ENCODE data around the gene MUTYH.
"Not testable (repeated sequence)": the region's sequence is repeated elsewhere in the genome, so short reads cannot be mapped to it uniquely, and the experiment has no call there.

Gene MUTYH

GRCh38 chr1:45370575-45370974 lies 30.3 kb upstream of the MUTYH start:
- ATAC-seq (replicated peaks; ENCODE audit: extremely low read depth, poor library complexity, severe bottlenecking): no peak
- Mint-ChIP-seq H3K27ac (ENCODE audit: low read depth) (no peak overlapping the region), H3K4me1 (no peaks in the 10 kb centered on the region), H3K9me3 (no peaks in the 10 kb centered on the region), H3K36me3 (ENCODE audit: insufficient read depth) (no peaks in the 10 kb centered on the region), H3K4me3 (no peak overlapping the region), H3K27me3 (no peaks in the 10 kb centered on the region)
- no peak for DNase-seq (ENCODE audit: low spot score in 2 of 2)

- no peak for ATAC-seq (replicated peaks; ENCODE audit: extremely low read depth, poor library complexity, severe bottlenecking)
- Mint-ChIP-seq H3K4me3 (no peak overlapping the region), H3K36me3 (ENCODE audit: insufficient read depth) (no peaks in the 10 kb centered on the region), H3K9me3 (no peaks in the 10 kb centered on the region), H3K27me3 (no peaks in the 10 kb centered on the region), H3K27ac (ENCODE audit: low read depth) (no peak overlapping the region), H3K4me1 (no peaks in the 10 kb centered on the region)
- no peak for DNase-seq (ENCODE audit: low spot score in 2 of 2)
These were observed 24.8 kb upstream of the MUTYH start for GRCh38 chr1:45365051-45365450.

- Mint-ChIP-seq H3K36me3 (ENCODE audit: insufficient read depth) (no peaks in the 10 kb centered on the region), H3K4me3 (no peak overlapping the region), H3K4me1 (no peaks in the 10 kb centered on the region), H3K27me3 (no peaks in the 10 kb centered on the region), H3K27ac (ENCODE audit: low read depth) (no peak overlapping the region), H3K9me3 (no peaks in the 10 kb centered on the region)
- ATAC-seq (replicated peaks; ENCODE audit: extremely low read depth, poor library complexity, severe bottlenecking) (no peak), DNase-seq (ENCODE audit: low spot score in 2 of 2) (no peak)
These were observed 24.1 kb upstream of the MUTYH start for GRCh38 chr1:45364294-45364693.

- H3K27ac Mint-ChIP-seq (ENCODE audit: low read depth); H3K4me1 Mint-ChIP-seq; ATAC-seq (replicated peaks; ENCODE audit: extremely low read depth, poor library complexity, severe bottlenecking); DNase-seq (ENCODE audit: low spot score in 2 of 2); H3K36me3 Mint-ChIP-seq (ENCODE audit: insufficient read depth); H3K9me3 Mint-ChIP-seq; H3K27me3 Mint-ChIP-seq; H3K4me3 Mint-ChIP-seq: not testable (repeated sequence)
These were observed 20.7 kb upstream of the MUTYH start for GRCh38 chr1:45360981-45361380.

- Mint-ChIP-seq H3K36me3 (ENCODE audit: insufficient read depth) (no peaks in the 10 kb centered on the region), H3K4me1 (no peaks in the 10 kb centered on the region), H3K27ac (ENCODE audit: low read depth) (no peak overlapping the region), H3K27me3 (no peaks in the 10 kb centered on the region), H3K4me3 (no peak overlapping the region), H3K9me3 (no peaks in the 10 kb centered on the region)
- no peak for DNase-seq (ENCODE audit: low spot score in 2 of 2)
- no peak for ATAC-seq (replicated peaks; ENCODE audit: extremely low read depth, poor library complexity, severe bottlenecking)
These were observed 19.8 kb upstream of the MUTYH start for GRCh38 chr1:45359882-45360513.

DNA sequence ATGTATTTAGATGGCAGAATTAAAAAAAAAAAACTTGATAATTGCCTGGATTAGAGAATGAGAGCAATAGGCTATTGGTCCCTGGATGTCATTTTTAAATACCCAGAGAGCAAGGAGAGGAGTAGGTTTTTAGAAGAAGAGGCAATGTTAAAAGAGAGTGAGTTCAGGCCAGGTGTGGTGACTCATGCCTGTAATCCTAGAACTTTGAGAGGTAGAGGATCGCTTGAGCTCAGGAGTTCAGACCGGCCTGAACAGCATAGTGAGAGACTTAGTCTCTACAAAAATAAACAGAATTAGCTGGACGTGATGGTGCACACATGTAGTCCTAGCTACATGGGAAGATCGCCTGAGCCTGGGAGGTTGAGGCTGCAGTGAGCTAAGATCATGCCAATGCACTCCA lies 15.9 kb upstream of the MUTYH start:
- ATAC-seq (replicated peaks; ENCODE audit: extremely low read depth, poor library complexity, severe bottlenecking) (no peak), DNase-seq (ENCODE audit: low spot score in 2 of 2) (no peak)
- Mint-ChIP-seq H3K36me3 (ENCODE audit: insufficient read depth) (no peaks in the 10 kb centered on the region), H3K27me3 (no peaks in the 10 kb centered on the region), H3K4me3 (no peak overlapping the region), H3K27ac (ENCODE audit: low read depth) (no peak overlapping the region), H3K9me3 (no peaks in the 10 kb centered on the region), H3K4me1 (no peaks in the 10 kb centered on the region)

DNA sequence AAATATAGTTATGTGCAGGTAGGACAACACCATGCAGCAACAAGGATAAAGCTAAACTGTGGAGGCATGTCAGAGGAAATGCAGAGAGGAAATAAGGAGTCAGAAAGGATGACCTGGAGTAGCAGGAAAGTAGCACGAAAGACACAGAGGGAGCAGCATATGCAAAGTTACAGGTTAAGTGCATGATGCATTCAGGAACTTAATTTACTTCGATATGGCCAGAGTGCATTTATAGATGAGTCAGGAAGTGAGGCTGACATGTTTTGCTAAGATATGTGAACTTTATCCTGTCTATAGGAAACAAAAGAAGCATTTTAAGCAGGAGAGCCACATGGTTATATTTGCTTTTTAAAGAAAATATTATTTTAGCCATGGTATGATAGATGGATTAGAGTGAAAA lies 15.4 kb upstream of the MUTYH start:
- Mint-ChIP-seq H3K36me3 (ENCODE audit: insufficient read depth) (no peaks in the 10 kb centered on the region), H3K27me3 (no peaks in the 10 kb centered on the region), H3K9me3 (no peaks in the 10 kb centered on the region), H3K4me3 (no peak overlapping the region), H3K27ac (ENCODE audit: low read depth) (no peak overlapping the region), H3K4me1 (no peaks in the 10 kb centered on the region)
- no peak for ATAC-seq (replicated peaks; ENCODE audit: extremely low read depth, poor library complexity, severe bottlenecking)
- no peak for DNase-seq (ENCODE audit: low spot score in 2 of 2)

- no peak overlapping the region for H3K27ac Mint-ChIP-seq (ENCODE audit: low read depth)
- no peaks in the 10 kb centered on the region for H3K36me3 Mint-ChIP-seq (ENCODE audit: insufficient read depth)
- no peak for ATAC-seq (replicated peaks; ENCODE audit: extremely low read depth, poor library complexity, severe bottlenecking)
- no peaks in the 10 kb centered on the region for H3K4me1 Mint-ChIP-seq
- no peak overlapping the region for H3K4me3 Mint-ChIP-seq
- no peaks in the 10 kb centered on the region for H3K27me3 Mint-ChIP-seq
- DNase-seq (ENCODE audit: low spot score in 2 of 2): no peak
- no peaks in the 10 kb centered on the region for H3K9me3 Mint-ChIP-seq
These were observed 14.6 kb upstream of the MUTYH start for GRCh38 chr1:45354838-45355237.

DNA sequence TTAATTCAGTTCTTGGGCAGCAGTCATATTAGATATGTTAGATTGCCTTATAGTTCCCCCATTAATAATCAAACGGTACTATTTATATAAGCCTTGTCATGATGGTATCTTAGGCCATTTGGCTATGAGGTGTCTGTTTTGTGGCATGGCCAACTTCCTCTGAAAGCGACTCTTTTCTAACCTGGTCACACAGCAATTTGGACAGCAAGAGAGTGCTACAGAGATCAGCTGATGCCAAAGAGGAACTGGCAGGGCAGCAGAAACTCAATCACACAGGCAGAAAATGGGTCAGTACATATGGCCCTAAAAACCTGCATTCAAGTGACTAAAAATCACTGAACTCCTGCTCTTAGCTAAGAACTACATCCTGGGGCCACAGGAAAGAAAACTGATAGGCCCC lies 13.4 kb upstream of the MUTYH start:
- no peaks in the 10 kb centered on the region for H3K27me3 Mint-ChIP-seq
- DNase-seq (ENCODE audit: low spot score in 2 of 2) (no peak), ATAC-seq (replicated peaks; ENCODE audit: extremely low read depth, poor library complexity, severe bottlenecking) (no peak)
- no peaks in the 10 kb centered on the region for H3K4me1 Mint-ChIP-seq
- no peak overlapping the region for H3K4me3 Mint-ChIP-seq
- no peak overlapping the region for H3K27ac Mint-ChIP-seq (ENCODE audit: low read depth)
- no peaks in the 10 kb centered on the region for H3K9me3 Mint-ChIP-seq
- H3K36me3 Mint-ChIP-seq (ENCODE audit: insufficient read depth): no peaks in the 10 kb centered on the region

DNA sequence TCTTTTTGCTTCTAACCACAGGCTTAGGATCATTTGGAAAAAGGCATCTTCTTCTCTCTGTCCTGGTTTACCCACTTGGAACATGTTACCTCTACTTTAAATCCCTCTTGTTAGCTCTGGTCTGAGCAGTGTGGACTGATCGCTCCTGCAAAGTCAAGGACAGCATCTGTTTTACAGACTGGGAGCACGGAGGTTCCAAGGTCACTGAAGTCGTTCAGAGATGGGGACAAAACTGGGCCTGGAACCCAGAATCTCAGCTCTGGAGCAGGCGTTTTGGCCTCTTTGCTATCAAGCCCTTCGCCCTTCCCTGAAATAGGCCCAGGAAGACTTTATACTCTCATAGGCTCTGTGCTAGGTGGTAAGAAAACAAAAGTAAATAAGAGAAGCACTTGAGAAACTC lies 11.3 kb upstream of the MUTYH start:
- no peaks in the 10 kb centered on the region for H3K27me3 Mint-ChIP-seq
- H3K36me3 Mint-ChIP-seq (ENCODE audit: insufficient read depth): peaks cover 2% of the 10 kb centered on the region
- H3K4me3 Mint-ChIP-seq: no peak overlapping the region
- H3K4me1 Mint-ChIP-seq: no peaks in the 10 kb centered on the region
- DNase-seq (ENCODE audit: low spot score in 2 of 2) (no peak), ATAC-seq (replicated peaks; ENCODE audit: extremely low read depth, poor library complexity, severe bottlenecking) (no peak)
- H3K9me3 Mint-ChIP-seq: no peaks in the 10 kb centered on the region
- no peak overlapping the region for H3K27ac Mint-ChIP-seq (ENCODE audit: low read depth)

DNA sequence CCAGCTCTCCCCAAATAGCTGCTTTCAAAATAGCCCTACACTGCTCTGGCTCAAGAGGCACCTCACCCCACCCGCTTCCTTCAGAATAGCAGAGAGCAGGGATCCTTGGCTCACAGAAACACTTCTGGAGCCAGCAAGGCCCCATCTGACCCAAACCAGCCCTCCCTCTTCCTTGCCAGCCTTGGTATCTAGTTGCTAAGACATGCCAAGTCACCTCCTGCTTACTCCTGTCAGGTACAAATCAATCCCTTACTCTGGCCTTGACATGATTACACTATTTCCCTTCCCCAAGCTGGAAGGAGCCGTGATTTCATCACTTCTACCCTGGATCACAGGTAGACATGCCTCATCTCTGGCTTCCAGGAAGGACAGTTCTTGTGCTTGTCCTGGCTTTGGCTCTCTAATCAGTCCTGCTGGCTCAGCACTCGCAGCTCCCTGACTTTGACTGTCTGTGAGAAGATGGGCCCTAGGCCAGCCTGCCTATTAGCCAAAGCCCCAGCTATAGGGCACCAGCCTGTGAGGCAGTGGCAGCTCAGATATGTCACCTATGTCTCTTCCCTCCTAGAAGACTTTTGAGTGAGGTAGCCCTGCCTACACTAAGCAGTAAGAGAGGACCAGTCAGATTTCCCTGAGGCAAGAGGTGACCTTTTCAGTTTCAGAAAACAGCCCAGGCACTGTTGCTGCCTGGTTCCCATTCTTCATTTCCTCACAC lies 8.9 kb upstream of the MUTYH start:
- H3K27me3 Mint-ChIP-seq: no peaks in the 10 kb centered on the region
- no peak overlapping the region for H3K27ac Mint-ChIP-seq (ENCODE audit: low read depth)
- no peaks in the 10 kb centered on the region for H3K4me1 Mint-ChIP-seq
- peaks cover 10% of the 10 kb centered on the region for H3K36me3 Mint-ChIP-seq (ENCODE audit: insufficient read depth)
- ATAC-seq (replicated peaks; ENCODE audit: extremely low read depth, poor library complexity, severe bottlenecking) (no peak), DNase-seq (ENCODE audit: low spot score in 2 of 2) (no peak)
- H3K9me3 Mint-ChIP-seq: no peaks in the 10 kb centered on the region
- H3K4me3 Mint-ChIP-seq: no peak overlapping the region

DNA sequence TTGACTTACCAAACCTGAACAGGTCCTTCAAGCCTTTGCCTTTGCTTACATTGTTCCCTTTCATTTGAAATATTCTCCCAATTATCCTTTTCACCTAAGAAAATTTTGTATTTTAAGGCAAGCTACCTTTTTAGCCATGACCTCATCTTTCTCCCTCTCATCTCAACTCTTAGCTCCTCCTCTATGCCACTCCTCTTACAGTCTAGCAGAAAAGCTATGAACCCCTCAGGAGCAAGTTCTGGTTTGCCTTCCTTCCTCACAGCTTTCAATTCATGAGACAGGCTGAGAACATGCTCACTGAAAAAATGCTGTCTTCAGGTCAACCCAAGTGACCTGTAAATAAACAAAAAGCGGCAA lies 8.3 kb upstream of the MUTYH start:
- Mint-ChIP-seq H3K36me3 (ENCODE audit: insufficient read depth) (peaks cover 12% of the 10 kb centered on the region), H3K27ac (ENCODE audit: low read depth) (no peak overlapping the region), H3K27me3 (no peaks in the 10 kb centered on the region), H3K9me3 (no peaks in the 10 kb centered on the region), H3K4me3 (no peak overlapping the region), H3K4me1 (no peaks in the 10 kb centered on the region)
- ATAC-seq (replicated peaks; ENCODE audit: extremely low read depth, poor library complexity, severe bottlenecking) (no peak), DNase-seq (ENCODE audit: low spot score in 2 of 2) (no peak)

DNA sequence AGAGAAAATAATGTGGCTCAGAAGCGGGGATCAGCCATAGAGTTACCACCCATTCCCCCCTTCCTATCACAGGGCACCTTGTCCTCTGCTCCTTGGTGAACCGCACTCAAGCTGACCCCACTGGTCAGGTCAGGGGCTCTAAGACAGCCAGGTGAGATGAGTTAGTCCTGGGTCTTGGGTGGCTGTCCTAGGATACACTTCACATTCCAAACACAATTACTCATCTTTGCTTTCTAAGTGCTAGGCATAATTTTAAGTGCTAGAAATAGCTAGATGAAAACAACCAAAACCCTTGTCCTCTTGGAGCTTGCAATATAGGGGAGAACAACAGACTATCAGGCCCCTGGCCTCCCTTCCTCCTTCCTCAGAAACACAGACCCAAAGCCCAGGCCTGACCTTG lies 7.8 kb upstream of the MUTYH start:
- ATAC-seq (replicated peaks; ENCODE audit: extremely low read depth, poor library complexity, severe bottlenecking) (no peak), DNase-seq (ENCODE audit: low spot score in 2 of 2) (no peak)
- no peak overlapping the region for H3K4me3 Mint-ChIP-seq
- peaks cover 17% of the 10 kb centered on the region for H3K36me3 Mint-ChIP-seq (ENCODE audit: insufficient read depth)
- no peaks in the 10 kb centered on the region for H3K4me1 Mint-ChIP-seq
- H3K9me3 Mint-ChIP-seq: no peaks in the 10 kb centered on the region
- no peak overlapping the region for H3K27ac Mint-ChIP-seq (ENCODE audit: low read depth)
- H3K27me3 Mint-ChIP-seq: no peaks in the 10 kb centered on the region
